ENCODE results near the gene RBPJL. TPM values are rescaled to one million over a fixed set of nuclear protein-coding genes. Genes with fewer than 3 reads are reported as not detected.

RBPJL gene
- total and polyA plus RNA-seq, 2 of the 8 experiments (the other 6 are each of a cell fraction or from before 2014, with no cell fraction given) = 0.67 to 1.3 TPM

- TF ChIP-seq CHD7 (IDR thresholded peaks at IDR 0.05; ENCODE audit: insufficient replicate concordance, low read length) = no peak
- TF ChIP-seq JUND (IDR thresholded peaks at IDR 0.05; ENCODE audit: low read length) = no peak
- no peak for TF ChIP-seq TBP (IDR thresholded peaks at IDR 0.05; ENCODE audit: low read depth, low read length)
- TF ChIP-seq ATF3 (IDR thresholded peaks at IDR 0.05; ENCODE audit: insufficient read depth, low read depth, low read length) = no peak
- no peak for TF ChIP-seq MAX (IDR thresholded peaks at IDR 0.05)
These were observed 17.8 kb upstream of the RBPJL start (continued) for GRCh38 chr20:45288860-45289259.
